LNCAP (cell line): ENCODE data around the gene SCN8A.
A peak's percentile ranks its signal among the peaks of the same experiment; 100 is the strongest.

Experiments used
- CTCF ChIP-seq: fragments of 450-650 bp; IDR thresholded peaks from 2 replicates; pipeline ENCODE4 v1.5.1; 2017; ENCODE audit warnings: mild to moderate bottlenecking

SCN8A gene

GRCh38 chr12:51819736-51820525, 228.9 kb downstream of the SCN8A start:
- no peak for TF ChIP-seq CTCF

GRCh38 chr12:51820526-51821439, 229.8 kb downstream of the SCN8A start:
- peak; percentile 46; the same call in 1 of the 2 replicates for TF ChIP-seq CTCF

GRCh38 chr12:51821440-51822260, 230.6 kb downstream of the SCN8A start:
- TF ChIP-seq CTCF = no peak

GRCh38 chr12:51822261-51822616, 231.2 kb downstream of the SCN8A start:
- TF ChIP-seq CTCF = no peak

- no peak for TF ChIP-seq CTCF
Observed at GRCh38 chr12:51822956-51823355, 231.9 kb downstream of the SCN8A start.

- peak; percentile 77 for TF ChIP-seq CTCF
Observed at GRCh38 chr12:51823875-51824565, 233.0 kb downstream of the SCN8A start.

GRCh38 chr12:51825216-51825615, 234.2 kb downstream of the SCN8A start:
- TF ChIP-seq CTCF = no peak
